GM18507 (cell line): ENCODE results near the gene NRG2.

Experiments used
- DNase-seq: peaks from one replicate; pipeline ENCODE4 v3.0.0; 2011; ENCODE audit warnings: low read depth; ENCODE audit not compliant: insufficient read length; ENCODE audit errors: extremely low spot score
- FAIRE-seq: peaks from 2 replicates; lab custom pipeline; 2011; peaks lifted over from hg19 to GRCh38; lab: Jason Lieb, UNC

NRG2 gene

DNA sequence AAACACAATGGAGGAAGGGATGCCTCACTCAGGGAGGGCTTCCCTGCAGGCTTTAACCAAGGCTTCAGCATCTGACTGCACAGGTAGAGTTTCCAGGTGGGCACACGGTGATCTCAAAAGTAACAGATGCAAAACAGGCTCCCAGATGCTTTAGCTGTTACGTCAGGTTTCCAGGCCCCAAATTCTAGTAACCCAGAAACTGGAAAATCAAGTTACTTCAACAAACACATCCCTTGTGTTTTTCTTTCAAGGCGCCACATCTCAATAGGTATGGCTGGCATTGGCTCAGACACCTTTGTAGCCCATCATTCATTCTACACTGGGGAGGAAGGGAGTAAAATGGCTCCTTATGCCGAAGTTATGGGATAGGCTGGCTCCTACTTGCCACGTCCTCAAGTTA is 27.4 kb downstream of the NRG2 start:
- no peak for FAIRE-seq
- DNase-seq, result no peak

DNA sequence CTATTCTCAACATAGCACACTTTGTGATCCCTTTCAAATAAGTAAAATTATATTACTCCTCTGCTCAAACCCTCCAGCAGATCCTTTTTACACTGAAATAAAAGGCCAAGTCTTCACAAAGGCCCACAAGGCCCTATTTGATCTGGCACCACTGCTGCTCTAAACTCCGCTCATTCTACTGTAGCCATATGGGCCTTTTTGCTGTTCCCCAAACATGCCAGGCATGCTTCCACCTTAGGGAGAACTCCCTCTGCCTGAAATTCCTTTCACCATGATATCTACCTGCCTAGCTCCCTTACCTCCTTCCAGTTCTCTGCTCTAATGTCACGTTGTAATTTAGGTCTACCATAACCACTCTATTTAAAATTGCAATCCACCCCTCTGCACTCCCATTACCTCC is 28.3 kb downstream of the NRG2 start:
- FAIRE-seq (no peak), DNase-seq (no peak)

DNA sequence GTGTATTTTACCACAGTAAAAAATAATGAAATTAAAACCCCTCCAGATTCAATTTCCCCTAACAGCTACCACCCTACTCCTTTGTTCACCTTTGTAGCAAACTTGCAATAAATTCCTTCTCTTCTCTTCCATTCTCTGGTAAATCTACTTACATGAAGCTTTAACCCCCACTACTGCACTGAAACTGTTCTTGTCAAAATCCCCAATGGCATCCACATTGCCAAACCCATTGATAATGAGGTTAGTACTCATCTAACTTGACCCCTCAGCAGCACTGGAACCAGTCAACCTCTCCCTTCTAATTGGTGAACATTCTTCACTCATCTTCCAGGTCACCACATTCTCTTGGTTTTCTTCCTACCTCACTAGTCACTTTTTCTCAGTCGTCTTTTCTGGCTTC is 29.6 kb downstream of the NRG2 start:
- FAIRE-seq (no peak), DNase-seq (no peak)

DNA sequence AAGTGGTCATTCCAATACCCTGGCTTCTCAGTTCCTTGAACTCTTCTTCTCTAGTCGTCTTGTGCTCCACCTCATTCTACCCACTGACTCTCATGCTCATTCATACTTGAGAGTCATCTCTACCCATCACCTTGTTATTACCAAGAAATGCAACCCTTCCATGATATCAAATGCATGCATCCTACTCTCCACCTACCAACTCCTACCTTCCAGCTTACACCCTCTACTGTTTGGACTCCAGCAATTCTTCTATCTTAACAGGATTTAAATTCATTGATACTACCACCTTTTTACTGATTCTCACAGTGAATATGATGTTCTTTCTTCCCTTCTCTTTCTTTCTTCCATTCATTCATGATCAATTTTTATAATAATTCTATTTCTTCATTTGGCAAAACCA is 30.7 kb downstream of the NRG2 start:
- FAIRE-seq, result no peak
- DNase-seq, result no peak

DNA sequence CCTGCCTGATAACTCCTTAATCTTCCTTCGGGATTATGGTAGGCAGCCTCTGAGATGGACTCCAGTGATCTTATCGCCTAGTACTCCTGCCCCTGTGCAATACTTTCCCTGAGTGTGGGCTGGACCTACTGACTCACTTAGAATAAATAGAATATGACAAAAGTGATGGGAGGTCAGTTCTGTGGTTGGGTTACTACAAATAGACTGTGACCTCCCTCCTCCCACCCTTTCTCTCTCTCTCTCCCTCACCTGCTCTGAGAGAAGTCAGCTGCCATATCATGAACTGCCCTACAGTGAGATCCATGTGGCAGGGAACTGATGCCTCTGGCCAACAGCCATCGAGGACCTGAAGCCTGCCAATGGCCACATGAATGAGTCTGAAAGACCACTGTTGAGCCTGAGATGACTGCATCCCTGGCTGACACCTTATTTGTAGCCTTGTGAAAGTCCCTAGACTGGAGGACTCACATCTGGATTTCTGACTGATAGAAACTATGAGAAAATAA is 31.7 kb downstream of the NRG2 start:
- no peak for DNase-seq
- peak; percentile 48 for FAIRE-seq

DNA sequence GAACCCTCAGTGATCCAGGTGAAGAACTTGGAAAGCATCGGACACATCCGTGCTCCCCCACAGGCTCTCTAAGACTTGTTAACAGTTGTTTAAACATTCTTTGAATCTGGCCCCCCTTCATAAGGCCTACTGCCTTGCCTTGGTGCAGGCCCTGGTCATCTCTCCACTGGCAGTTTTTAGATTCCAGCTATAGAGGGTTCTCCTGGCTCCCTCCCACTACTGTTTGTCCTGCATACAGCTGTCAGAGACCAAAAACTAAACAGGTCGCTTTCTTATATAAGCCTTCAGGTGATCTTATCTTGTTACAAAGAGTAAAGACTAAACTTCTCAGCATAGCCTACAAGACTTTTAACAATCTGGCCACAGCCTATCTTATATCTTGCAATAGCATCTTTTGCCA is 32.3 kb downstream of the NRG2 start:
- no peak for DNase-seq
- FAIRE-seq, result no peak

DNA sequence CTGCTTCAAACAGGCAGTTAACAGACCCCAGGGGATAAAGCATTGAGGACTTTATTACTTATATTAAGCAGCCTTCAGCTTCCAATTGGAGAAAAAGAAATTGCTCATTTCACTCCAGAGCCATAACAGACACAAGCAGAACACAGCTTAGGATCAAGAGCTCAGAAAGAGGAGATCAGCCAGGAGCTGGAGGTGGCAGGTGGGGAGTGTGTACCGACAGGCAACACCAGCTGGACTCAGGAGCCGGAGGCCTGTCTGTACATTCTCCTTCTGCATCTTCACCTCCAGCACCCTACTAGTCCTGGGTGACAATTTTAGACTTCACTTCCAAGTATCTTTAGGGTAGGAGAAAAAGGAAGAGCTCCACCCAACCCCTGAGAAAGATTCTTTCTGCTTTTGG is 35.8 kb downstream of the NRG2 start:
- no peak for DNase-seq
- no peak for FAIRE-seq

DNA sequence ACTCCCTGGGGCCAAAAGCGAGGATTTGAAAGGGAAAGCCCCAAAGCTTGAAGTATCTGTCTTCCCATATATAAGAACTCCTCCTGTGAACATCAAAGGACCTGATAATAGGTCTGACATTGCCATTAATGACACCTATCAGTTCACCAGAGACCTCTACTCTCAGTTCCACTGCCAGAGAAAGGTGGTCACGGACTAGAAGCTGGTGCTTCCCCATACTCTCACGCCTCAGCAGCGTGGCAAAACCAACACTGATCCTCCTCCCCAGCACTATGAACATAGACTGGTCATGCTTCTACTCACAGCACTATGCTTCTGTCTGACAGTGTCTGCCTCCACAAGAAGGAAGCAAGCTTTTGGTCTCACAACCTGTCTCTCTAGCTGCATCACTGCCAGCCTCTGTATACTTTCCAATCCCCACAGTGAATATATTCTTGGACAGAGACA is 37.9 kb downstream of the NRG2 start:
- DNase-seq (no peak), FAIRE-seq (peak; percentile 82)

DNA sequence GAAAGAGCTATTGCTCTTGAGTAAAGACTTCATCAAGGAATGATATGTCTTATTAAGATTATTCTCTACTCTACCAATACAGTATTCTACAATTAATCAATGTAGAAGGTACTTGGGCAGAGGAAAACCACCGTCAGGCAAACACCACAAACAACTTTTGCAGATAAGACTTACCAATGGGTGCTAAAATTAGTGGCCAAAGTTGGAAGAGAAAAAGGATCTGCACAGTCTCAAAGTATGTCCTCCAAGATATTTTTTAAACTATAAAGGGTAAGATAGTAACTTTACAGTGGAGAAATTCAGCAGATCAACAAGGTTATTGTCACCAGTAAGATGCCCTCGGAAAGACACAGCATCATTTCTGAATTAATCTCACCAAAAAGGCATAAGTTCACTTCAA is 38.9 kb downstream of the NRG2 start:
- FAIRE-seq (no peak), DNase-seq (no peak)

DNA sequence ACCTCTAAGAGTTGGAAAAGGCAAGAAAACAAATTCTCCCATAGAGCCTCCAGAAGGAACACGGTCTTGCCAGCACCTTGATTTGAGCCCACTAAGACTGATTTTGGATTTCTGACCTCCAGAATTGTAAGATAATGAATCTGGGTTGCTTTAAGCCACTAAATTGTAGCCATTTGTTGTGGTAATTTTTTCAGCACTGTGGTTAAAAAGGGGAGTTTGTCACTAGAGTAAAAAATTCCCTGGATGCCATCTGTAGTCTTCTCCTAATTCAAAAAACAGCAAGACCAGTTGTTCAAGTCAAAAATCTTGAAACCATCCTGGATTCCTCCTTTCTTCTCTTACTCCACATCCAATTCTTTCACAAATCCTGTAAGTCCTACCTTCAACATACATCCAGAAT is 39.6 kb downstream of the NRG2 start:
- no peak for FAIRE-seq

DNA sequence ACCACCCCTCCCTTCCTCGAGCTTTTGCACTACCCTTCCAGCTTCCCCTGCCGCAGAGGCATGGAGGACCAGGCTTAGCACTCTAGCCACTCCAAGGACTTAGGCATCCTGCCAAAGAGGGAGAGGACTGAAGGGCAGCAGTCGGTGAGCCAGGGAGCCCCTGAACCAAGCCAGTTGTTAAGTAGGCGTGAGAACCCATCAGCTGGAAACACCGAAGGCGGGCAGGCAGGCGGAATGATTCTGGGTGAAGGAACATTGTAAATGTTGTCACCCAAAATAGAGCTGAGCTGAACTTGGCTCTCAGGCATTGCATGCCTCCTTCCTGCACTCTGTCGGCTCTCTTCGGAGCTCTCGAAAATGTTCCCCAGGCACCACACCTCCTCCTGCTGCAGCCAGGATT is 42.8 kb downstream of the NRG2 start:
- DNase-seq (no peak), FAIRE-seq (no peak)

More for the DNA sequence above, 39.6 kb downstream of the NRG2 start:
- DNase-seq, result no peak

DNA sequence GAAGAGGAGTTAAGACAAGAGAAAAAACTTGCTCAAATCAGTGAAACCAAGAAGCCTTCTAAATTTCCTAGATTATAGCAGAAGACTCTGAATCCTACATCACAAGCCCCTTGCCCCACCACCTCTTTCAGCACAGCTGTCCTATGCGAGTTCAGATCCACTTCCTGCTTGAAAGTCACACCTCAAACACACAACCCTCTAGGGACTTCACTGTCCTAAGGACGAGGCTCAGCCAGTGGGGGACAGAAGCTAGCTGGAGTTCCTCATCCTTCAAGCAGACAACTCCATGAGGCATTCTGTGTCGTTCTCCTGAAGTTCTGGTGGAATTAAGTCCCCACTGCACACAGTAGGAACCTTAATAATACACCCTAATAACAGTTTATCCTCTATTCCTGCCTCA is 44.3 kb downstream of the NRG2 start:
- DNase-seq (no peak), FAIRE-seq (no peak)

DNA sequence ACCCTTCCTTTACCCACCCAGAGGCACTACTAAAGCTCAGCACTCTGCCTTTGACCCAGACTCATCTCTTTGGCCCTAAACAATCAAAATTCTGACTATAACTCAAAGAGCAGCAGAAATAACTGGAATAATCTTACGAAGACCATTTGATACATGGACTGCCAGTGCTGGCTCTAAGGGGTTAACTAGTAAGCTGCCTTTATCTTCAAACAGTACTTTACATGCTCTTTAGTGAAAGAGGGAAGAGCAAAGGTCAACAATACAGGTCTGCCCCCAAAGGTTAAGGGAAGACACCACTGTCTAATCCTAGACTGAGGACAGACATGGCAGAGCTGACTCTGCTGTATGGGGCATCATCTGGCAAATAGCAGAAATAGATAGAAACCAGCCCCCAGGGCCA is 45.8 kb downstream of the NRG2 start:
- FAIRE-seq, result no peak

DNA sequence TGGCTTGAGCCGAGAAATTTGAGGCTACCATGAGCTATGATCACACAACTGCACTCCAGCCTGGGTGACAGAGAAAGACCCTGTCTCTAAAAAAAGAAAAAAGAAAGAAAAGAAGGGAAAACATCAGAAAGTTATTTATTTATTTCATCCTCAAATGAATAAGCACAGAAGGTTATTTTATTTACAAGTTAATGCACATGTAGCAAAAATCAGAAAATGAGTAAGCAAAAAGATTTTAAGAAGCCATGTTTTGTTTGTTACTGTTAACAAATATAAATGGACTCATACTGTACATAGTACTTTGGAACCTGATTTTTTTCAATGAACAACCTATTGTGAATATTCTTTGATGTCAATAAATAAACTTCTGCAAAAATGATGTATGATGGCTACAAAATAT is 47.2 kb downstream of the NRG2 start:
- no peak for FAIRE-seq
- no peak for DNase-seq

More for the DNA sequence above, 45.8 kb downstream of the NRG2 start:
- no peak for DNase-seq

DNA sequence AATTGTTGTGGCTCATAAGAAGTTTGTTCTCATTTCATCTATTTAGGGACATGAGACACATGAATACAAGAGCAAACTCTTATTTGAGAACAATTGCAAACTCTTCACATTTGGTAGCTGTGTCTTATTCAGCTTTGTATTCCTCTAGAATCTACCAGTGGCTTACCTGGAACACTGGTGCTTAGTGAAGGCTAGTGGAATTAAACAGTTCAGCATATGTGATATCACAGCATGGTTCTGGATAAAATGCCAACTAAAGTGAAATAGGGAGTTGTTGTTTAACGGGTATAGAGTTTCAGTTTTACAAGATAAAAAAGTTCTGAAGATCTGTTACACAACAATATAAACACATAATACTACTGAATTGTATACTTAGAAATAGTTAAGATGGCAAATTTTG is 48.9 kb downstream of the NRG2 start:
- DNase-seq (no peak), FAIRE-seq (no peak)

DNA sequence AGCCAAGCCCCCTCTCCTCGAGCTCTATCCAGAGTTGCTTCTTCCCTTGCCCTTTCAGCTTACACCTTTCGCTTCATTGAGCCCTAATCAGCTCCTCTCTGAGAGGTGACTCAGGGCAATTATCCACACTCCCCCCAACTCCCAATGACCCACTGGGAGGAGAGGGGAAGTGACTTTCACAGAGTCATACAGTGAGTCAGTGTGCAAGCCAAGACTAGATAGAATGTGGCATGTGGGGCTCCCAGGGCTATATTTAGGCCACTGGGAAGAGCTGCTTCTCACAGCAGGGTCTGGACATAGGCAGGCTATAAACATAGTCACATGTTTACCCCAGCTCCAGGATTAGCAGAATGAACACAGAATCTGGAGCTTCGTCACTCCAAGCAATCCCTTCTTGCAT is 57.4 kb downstream of the NRG2 start:
- DNase-seq (no peak), FAIRE-seq (no peak)

DNA sequence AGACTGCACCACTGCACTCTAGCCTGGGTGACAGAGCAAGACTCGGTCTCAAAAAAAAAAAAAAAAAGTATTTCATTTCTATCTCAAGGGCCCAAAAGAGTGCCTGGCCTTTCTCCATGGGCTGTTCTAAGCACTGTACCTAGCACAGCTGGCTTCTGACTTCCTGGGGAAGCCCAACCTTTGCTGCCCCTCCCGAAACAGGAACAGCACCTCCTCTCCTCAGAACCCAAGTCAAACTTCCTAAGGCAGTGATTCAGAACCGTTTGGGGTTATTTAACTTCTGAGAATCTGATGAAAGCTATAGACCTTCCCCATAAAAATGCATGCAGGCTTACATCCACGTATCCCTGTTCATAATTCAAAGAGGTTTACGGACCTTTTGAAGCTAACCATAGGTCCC is 57.8 kb downstream of the NRG2 start:
- no peak for DNase-seq
- no peak for FAIRE-seq

DNA sequence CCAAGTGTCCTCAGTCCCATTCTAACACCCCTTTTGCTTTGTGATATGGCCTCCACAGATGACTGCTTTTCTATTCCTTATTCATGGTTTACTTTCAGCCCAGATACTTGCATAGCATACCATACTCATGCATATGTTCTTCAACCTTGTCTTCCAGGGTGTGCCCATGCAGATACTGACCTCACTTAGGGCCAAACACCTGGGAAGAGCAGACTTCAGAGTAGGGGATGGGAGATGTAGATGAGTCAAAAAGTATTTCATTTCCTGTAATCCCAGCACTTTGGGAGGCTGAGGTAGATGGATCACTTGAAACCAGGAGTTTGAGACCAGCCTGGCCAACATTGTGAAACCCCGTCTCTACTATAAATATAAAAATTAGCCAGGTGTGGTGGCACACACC is 58.3 kb downstream of the NRG2 start:
- no peak for FAIRE-seq
- no peak for DNase-seq

DNA sequence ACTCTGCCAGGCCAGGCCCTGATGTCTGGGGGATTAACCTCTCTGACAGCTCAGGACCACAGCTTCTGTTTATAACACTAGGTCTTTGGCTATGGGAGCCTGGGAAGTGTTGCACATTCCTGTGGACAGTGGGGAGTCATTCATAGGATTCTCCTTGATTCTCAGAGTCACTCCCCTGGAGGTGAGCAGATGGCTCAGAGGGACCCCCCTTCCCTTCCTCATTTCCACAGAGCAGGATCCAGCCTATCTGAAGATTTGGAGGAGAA is 60.2 kb downstream of the NRG2 start:
- FAIRE-seq (no peak), DNase-seq (no peak)

DNA sequence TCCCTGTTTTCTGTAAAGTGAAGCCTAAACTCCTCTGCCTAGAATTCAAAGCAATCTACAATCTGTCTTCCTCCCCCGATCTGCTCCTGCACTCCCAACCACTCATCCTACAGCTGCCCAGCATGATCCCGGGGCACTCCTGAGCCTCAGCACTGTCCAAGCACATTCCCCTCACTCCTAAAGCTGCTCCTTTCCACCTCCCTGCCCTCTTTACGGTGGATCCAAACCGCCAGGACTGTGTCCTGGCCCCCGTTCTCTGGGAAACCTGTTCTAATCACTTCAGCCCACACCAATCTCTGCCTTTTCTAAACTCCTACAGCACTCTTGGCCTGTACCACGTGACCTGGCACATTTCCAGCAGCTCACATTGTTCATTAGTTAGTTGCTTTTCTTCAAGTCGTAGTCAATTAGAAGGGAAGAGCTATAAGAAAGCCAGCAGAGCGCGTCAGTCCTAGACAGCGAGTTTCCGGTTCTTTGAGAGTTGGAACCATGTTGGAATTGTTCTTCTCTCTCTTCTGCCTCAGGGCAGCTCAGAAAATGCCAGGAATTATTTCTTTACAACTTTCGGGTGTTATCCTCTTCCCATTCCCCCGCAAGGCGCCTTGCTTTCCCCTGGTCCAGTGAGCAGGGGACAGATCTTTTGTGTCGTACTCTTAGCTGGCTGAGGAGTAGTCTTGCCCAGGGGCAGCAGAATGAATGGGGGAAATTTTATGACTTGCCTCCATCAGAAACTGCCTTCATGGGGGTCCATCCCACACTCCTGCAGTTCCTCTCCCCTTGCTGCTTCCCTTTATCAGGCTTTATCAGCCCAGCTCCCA is 60.7 kb downstream of the NRG2 start:
- no peak for DNase-seq
- FAIRE-seq, result no peak

DNA sequence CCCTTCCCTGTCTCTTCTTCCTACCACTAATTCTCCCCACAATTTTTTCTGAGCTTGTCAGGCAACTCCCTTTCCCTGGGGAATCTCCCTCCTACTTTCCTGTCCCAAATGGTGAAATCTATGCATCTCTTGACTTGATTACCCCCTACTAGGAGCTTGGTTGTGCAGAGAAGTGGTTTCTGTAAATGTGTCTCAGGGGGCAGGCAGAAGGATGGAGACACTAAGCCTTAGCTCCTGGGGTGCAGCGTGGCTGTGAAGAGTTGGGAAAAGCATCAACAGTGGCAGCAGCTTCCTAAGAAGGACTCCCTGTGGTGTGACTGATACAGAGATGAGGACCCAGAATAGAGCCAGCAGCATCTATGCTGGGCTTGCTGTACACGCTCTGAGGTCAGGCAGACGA is 62.3 kb downstream of the NRG2 start:
- DNase-seq, result no peak
- FAIRE-seq, result no peak

DNA sequence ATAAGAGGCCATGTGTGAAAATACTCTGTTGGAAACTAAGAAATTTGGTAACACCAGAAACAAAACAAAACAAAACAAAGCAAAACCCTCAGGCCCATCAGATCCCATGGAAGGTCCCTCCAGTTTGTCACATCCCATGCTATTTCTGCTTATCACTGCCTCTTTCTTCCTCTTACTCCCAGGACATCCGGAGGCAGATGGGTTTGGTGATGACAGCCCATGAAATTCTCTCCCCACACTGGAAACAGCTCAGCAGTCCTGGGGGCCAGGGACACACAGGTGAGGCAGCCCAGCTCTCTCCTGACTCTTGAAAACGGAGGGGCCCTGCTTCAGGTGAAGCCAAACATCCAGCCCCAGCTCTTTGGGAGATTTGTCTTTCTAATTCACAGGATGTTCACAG is 63.2 kb downstream of the NRG2 start:
- DNase-seq, result no peak
- FAIRE-seq, result no peak
